ENCODE measurements around the gene LRRC8D.

- TF ChIP-seq TCF4 (CRISPR knock-in tag; IDR thresholded peaks at IDR 0.05; ENCODE audit: borderline replicate concordance) (no peak), CREB5 (CRISPR knock-in tag; IDR thresholded peaks at IDR 0.05; ENCODE audit: low read depth) (no peak), TOX (CRISPR knock-in tag; IDR thresholded peaks at IDR 0.05; ENCODE audit: borderline replicate concordance) (no peak), ZNF8 (CRISPR knock-in tag; IDR thresholded peaks at IDR 0.05) (no peak), ZFP30 (CRISPR knock-in tag; IDR thresholded peaks at IDR 0.05) (no peak), CSDC2 (CRISPR knock-in tag; IDR thresholded peaks at IDR 0.05) (no peak), POU6F1 (CRISPR knock-in tag; IDR thresholded peaks at IDR 0.05; ENCODE audit: borderline replicate concordance, low read depth) (no peak), PATZ1 (CRISPR knock-in tag; IDR thresholded peaks at IDR 0.05; ENCODE audit: borderline replicate concordance) (no peak)
Measured at GRCh38 chr1:89913353-89914095, 92.7 kb downstream of the LRRC8D start.

Data from SK-N-SH treated with all-trans-retinoic acid at 6 μM for 48 hours (cell line).